K562 (cell line): Measurements from ENCODE around the gene IL6R. TPM values are rescaled to one million over a fixed set of nuclear protein-coding genes. Genes with fewer than 3 reads are reported as not detected.

Experiments
- ATF7 ChIP-seq: fragments of 450-650 bp; IDR thresholded peaks from 2 replicates; pipeline ENCODE4 v1.7.1; 2014; ENCODE audit warnings: mild to moderate bottlenecking, moderate library complexity
- CTBP1 ChIP-seq: fragments of 450-650 bp; IDR thresholded peaks from 2 replicates; pipeline ENCODE4 v1.6.1; 2016; ENCODE audit warnings: borderline replicate concordance
- DACH1 ChIP-seq: fragments of 450-650 bp; IDR thresholded peaks from 2 replicates; pipeline ENCODE4 v1.6.1; 2018; ENCODE audit not compliant: partially characterized antibody
- DPF2 ChIP-seq: fragments of 450-650 bp; IDR thresholded peaks from 2 replicates; pipeline ENCODE4 v1.6.1; 2016
- EGR1 ChIP-seq: fragments of 450-650 bp; conservative IDR thresholded peaks from 2 replicates; pipeline ENCODE4 v1.6.1; 2017; ENCODE audit warnings: mild to moderate bottlenecking
- ELF4 ChIP-seq: fragments of 450-650 bp; formaldehyde crosslinking; IDR thresholded peaks from 2 replicates; pipeline ENCODE4 v1.4.0; 2022; ENCODE audit warnings: missing genetic modification characterization
- FOXM1 ChIP-seq, 2 experiments: fragments of 450-650 bp in 1 of 2; sonication (generic) in 1 of 2; formaldehyde crosslinking in 1 of 2; IDR thresholded peaks; 2 replicates each; pipeline versions ENCODE4 v1.6.1 to v1.9.0; 2017 to 2022; ENCODE audit warnings: low read depth in 2 of 2, mild to moderate bottlenecking in 2 of 2, missing genetic modification reagents in 1 of 2, moderate library complexity in 1 of 2
- MCM5 ChIP-seq: fragments of 450-650 bp; IDR thresholded peaks from 2 replicates; pipeline ENCODE4 v1.6.1; 2016; ENCODE audit warnings: low read depth
- NBN ChIP-seq: fragments of 450-650 bp; IDR thresholded peaks from 2 replicates; pipeline ENCODE4 v1.6.1; 2016; ENCODE audit warnings: low read depth, mild to moderate bottlenecking
- NR1H2 ChIP-seq: sonication (generic); formaldehyde crosslinking; IDR thresholded peaks from 2 replicates; pipeline ENCODE4 v1.4.0; 2020; ENCODE audit warnings: mild to moderate bottlenecking, missing genetic modification reagents
- PTRF ChIP-seq: fragments of 450-650 bp; IDR thresholded peaks from 2 replicates; pipeline ENCODE4 v1.6.1; 2016; ENCODE audit warnings: mild to moderate bottlenecking, missing genetic modification characterization, missing compliant biosample characterization
- RUNX1 ChIP-seq: sonication (generic); IDR thresholded peaks from 2 replicates; pipeline ENCODE4 v1.6.1; 2016; ENCODE audit warnings: antibody characterized with exemption, low read depth
- SMARCC2 ChIP-seq: fragments of 450-650 bp; IDR thresholded peaks from 2 replicates; pipeline ENCODE4 v1.6.1; 2017; ENCODE audit warnings: antibody characterized with exemption, moderate library complexity, mild to moderate bottlenecking, low read depth
- SREBF2 ChIP-seq: sonication (generic); formaldehyde crosslinking; IDR thresholded peaks from 2 replicates; pipeline ENCODE4 v1.4.0; 2020; ENCODE audit warnings: mild to moderate bottlenecking, missing genetic modification reagents
- TAF7 ChIP-seq: fragments of 450-650 bp; IDR thresholded peaks from 2 replicates; pipeline ENCODE4 v1.6.1; 2016; ENCODE audit warnings: missing genetic modification characterization, missing compliant biosample characterization
- TRIM28 ChIP-seq: fragments of 450-650 bp; IDR thresholded peaks from 2 replicates; pipeline ENCODE4 v1.6.1; 2017
- polyA plus RNA-seq, 8 experiments: library from polyadenylated mRNA; depleted of rRNA in 4 of 8; stranded (reverse) in 5 of 8; unstranded in 3 of 8; fragments of >200 nt; fragmentation: Nextera tagmentation in 2 of 8; fragmentation: Illumina TruSeq in 1 of 8; extraction: Ambion mirVana in 2 of 8; extraction: Trizol in 1 of 8; gene quantifications; 2 replicates each; pipeline versions ENCODE4 v1.2.1 to v1.2.3, GENCODE V29; 2011 to 2014; ENCODE audit warnings: inconsistent platforms in 1 of 8, missing spikeins in 1 of 8
- total RNA-seq, 7 experiments: library from RNA; depleted of rRNA in 6 of 7; stranded (reverse); fragments of >200 nt in 6 of 7; fragmentation: Illumina TruSeq in 2 of 7; extraction: Trizol in 2 of 7; gene quantifications; 2 replicates each; pipeline versions ENCODE4 v1.2.1 to v1.2.3, GENCODE V29; 2011 to 2021; ENCODE audit warnings: low replicate concordance in 1 of 7
- TF ChIP-seq, protein P1 (sequence below): fragments of 450-650 bp; formaldehyde crosslinking; IDR thresholded peaks from 2 replicates; pipeline ENCODE4 v1.4.0; 2020; ENCODE audit warnings: mild to moderate bottlenecking, moderate library complexity
- TF ChIP-seq, protein P2 (sequence below): IDR thresholded peaks from 2 replicates; pipeline ENCODE4 v1.6.1; 2011; ENCODE audit warnings: borderline replicate concordance, low read depth, mild to moderate bottlenecking, moderate library complexity, low read length; ENCODE audit not compliant: insufficient read depth, poor library complexity, severe bottlenecking

Gene IL6R
- total and polyA plus RNA-seq, 9 of the 15 experiments (the other 6 are each of a cell fraction or from before 2014, with no cell fraction given) = 0.05 to 1.1 (median 0.11) TPM; not detected in 2

- TF ChIP-seq, protein P1, sequence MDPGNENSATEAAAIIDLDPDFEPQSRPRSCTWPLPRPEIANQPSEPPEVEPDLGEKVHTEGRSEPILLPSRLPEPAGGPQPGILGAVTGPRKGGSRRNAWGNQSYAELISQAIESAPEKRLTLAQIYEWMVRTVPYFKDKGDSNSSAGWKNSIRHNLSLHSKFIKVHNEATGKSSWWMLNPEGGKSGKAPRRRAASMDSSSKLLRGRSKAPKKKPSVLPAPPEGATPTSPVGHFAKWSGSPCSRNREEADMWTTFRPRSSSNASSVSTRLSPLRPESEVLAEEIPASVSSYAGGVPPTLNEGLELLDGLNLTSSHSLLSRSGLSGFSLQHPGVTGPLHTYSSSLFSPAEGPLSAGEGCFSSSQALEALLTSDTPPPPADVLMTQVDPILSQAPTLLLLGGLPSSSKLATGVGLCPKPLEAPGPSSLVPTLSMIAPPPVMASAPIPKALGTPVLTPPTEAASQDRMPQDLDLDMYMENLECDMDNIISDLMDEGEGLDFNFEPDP (CRISPR knock-in tag) = 0 out of 2 replicates have a peak, but pooled peaks have one; percentile 30
- no peak for TF ChIP-seq MCM5
- no peak for TF ChIP-seq SMARCC2
- no peak for TF ChIP-seq NR1H2
- TF ChIP-seq RUNX1 = no peak
- 0 out of 2 replicates have a peak, but pooled peaks have one; percentile 27 for TF ChIP-seq TAF7 (tag)
- no peak for TF ChIP-seq NBN
- TF ChIP-seq, protein P2, sequence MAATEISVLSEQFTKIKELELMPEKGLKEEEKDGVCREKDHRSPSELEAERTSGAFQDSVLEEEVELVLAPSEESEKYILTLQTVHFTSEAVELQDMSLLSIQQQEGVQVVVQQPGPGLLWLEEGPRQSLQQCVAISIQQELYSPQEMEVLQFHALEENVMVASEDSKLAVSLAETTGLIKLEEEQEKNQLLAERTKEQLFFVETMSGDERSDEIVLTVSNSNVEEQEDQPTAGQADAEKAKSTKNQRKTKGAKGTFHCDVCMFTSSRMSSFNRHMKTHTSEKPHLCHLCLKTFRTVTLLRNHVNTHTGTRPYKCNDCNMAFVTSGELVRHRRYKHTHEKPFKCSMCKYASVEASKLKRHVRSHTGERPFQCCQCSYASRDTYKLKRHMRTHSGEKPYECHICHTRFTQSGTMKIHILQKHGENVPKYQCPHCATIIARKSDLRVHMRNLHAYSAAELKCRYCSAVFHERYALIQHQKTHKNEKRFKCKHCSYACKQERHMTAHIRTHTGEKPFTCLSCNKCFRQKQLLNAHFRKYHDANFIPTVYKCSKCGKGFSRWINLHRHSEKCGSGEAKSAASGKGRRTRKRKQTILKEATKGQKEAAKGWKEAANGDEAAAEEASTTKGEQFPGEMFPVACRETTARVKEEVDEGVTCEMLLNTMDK = no peak
- peak; percentile 28; the same call in 1 of the 2 replicates for TF ChIP-seq EGR1
- no peak for TF ChIP-seq DACH1
- TF ChIP-seq TRIM28 = no peak
- no peak for TF ChIP-seq FOXM1 (IDR thresholded peaks at IDR 0.05; ENCODE audit: low read depth)
- TF ChIP-seq FOXM1 (CRISPR knock-in tag; IDR thresholded peaks at IDR 0.05; ENCODE audit: low read depth) = no peak
- TF ChIP-seq CTBP1 = peak; percentile 43; the same call in 1 of the 2 replicates
- TF ChIP-seq DPF2 = peak; percentile 76
- no peak for TF ChIP-seq SREBF2 (CRISPR knock-in tag)
- TF ChIP-seq PTRF (tag) = no peak
- TF ChIP-seq ELF4 (CRISPR knock-in tag) = no peak
- no peak for TF ChIP-seq ATF7
Observed at GRCh38 chr1:154384650-154385489, 20.3 kb upstream of the IL6R start (continued).
